ENCODE data around the gene LUC7L. TPM values are rescaled to one million over a fixed set of nuclear protein-coding genes. Genes with fewer than 3 reads are reported as not detected.

LUC7L gene
- polyA plus RNA-seq, 1 of the 3 experiments (the other 2 are of a cell fraction) = 97.7 TPM

DNA sequence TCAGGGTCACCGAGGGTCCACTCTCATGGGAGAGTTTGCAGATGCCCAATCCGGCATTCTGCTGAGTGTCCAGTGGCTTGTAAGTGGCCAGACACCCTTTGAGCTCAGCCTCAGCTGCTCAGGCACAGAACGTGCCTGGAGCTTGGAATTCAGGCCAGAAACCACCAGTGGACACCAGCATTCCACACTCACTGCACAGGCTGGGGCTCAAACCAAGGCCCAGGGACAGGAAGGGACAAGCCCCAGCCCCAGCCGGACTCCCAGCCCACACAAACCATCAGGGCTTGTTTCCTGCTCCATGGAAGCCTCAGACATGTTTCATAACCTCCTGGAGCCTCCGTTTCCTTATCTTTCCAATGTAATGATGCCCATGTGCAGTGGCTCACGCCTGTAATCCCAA, 85.8 kb downstream of the LUC7L start:
- POLR2A ChIA-PET = no interaction called here
- Histone ChIP-seq H3K4me1 (ENCODE audit: control insufficient read depth in 1 of 2, insufficient read depth in 2 of 2, low read depth in 1 of 2, low read length in 1 of 2) (no peaks in the 10 kb centered on the region), H2AFZ (ENCODE audit: low read depth) (no peak overlapping the region), H3K9me3 (no peaks in the 10 kb centered on the region), H3K9ac (no peak overlapping the region), H3F3A (replicated peaks; ENCODE audit: insufficient read depth) (no peaks in the 10 kb centered on the region), H3K9me2 (no peaks in the 10 kb centered on the region), H3K27ac (ENCODE audit: low read depth in 2 of 2, low read length in 1 of 2) (no peak overlapping the region), H3K27me3 (ENCODE audit: insufficient read depth) (no peaks in the 10 kb centered on the region), H3K36me3 (replicated peaks in 1 of 2; ENCODE audit: control insufficient read depth in 1 of 2, insufficient read depth in 2 of 2, low read length in 1 of 2) (no peaks in the 10 kb centered on the region), H4K20me1 (ENCODE audit: insufficient read depth) (no peaks in the 10 kb centered on the region), H3K4me2 (no peak overlapping the region), H3K79me2 (ENCODE audit: insufficient read depth) (no peaks in the 10 kb centered on the region), H3K4me3 (ENCODE audit: low read depth in 2 of 2, low read length in 1 of 2) (no peak overlapping the region)
- 62% methylated on average over 2 of the region's 6 CpGs for WGBS (ENCODE audit: low lambda C conversion rate)
- CTCF ChIA-PET = interaction anchor here (0.8 to 1.9 kb wide), 4 partner anchors 26 to 78 kb away, joined by 3 to 4 read pairs (median 4); partner anchors contain the start of gene HBQ1
- no peak for DNase-seq
- no peak for TF ChIP-seq EP300 (IDR thresholded peaks at IDR 0.05; ENCODE audit: borderline replicate concordance in 1 of 2, low read depth in 1 of 2, low read length in 1 of 2)
- no peak for TF ChIP-seq GATA2 (CRISPR knock-in tag; IDR thresholded peaks at IDR 0.05)
- TF ChIP-seq, protein P1, sequence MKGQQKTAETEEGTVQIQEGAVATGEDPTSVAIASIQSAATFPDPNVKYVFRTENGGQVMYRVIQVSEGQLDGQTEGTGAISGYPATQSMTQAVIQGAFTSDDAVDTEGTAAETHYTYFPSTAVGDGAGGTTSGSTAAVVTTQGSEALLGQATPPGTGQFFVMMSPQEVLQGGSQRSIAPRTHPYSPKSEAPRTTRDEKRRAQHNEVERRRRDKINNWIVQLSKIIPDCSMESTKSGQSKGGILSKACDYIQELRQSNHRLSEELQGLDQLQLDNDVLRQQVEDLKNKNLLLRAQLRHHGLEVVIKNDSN (IDR thresholded peaks at IDR 0.05; ENCODE audit: borderline replicate concordance, low read depth) = no peak
- no peak for TF ChIP-seq RXRA (IDR thresholded peaks at IDR 0.05; ENCODE audit: borderline replicate concordance, low read depth)
- no peak for TF ChIP-seq JUND (IDR thresholded peaks at IDR 0.05)
- TF ChIP-seq, protein P2, sequence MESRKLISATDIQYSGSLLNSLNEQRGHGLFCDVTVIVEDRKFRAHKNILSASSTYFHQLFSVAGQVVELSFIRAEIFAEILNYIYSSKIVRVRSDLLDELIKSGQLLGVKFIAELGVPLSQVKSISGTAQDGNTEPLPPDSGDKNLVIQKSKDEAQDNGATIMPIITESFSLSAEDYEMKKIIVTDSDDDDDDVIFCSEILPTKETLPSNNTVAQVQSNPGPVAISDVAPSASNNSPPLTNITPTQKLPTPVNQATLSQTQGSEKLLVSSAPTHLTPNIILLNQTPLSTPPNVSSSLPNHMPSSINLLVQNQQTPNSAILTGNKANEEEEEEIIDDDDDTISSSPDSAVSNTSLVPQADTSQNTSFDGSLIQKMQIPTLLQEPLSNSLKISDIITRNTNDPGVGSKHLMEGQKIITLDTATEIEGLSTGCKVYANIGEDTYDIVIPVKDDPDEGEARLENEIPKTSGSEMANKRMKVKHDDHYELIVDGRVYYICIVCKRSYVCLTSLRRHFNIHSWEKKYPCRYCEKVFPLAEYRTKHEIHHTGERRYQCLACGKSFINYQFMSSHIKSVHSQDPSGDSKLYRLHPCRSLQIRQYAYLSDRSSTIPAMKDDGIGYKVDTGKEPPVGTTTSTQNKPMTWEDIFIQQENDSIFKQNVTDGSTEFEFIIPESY (IDR thresholded peaks at IDR 0.05; ENCODE audit: borderline replicate concordance, low read depth) = no peak
- TF ChIP-seq FOSL2 (IDR thresholded peaks at IDR 0.05; ENCODE audit: borderline replicate concordance, low read depth) = no peak
- TF ChIP-seq, protein P3, sequence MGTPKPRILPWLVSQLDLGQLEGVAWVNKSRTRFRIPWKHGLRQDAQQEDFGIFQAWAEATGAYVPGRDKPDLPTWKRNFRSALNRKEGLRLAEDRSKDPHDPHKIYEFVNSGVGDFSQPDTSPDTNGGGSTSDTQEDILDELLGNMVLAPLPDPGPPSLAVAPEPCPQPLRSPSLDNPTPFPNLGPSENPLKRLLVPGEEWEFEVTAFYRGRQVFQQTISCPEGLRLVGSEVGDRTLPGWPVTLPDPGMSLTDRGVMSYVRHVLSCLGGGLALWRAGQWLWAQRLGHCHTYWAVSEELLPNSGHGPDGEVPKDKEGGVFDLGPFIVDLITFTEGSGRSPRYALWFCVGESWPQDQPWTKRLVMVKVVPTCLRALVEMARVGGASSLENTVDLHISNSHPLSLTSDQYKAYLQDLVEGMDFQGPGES (IDR thresholded peaks at IDR 0.05; ENCODE audit: low read depth, low read length) = no peak
- TF ChIP-seq, protein P4, sequence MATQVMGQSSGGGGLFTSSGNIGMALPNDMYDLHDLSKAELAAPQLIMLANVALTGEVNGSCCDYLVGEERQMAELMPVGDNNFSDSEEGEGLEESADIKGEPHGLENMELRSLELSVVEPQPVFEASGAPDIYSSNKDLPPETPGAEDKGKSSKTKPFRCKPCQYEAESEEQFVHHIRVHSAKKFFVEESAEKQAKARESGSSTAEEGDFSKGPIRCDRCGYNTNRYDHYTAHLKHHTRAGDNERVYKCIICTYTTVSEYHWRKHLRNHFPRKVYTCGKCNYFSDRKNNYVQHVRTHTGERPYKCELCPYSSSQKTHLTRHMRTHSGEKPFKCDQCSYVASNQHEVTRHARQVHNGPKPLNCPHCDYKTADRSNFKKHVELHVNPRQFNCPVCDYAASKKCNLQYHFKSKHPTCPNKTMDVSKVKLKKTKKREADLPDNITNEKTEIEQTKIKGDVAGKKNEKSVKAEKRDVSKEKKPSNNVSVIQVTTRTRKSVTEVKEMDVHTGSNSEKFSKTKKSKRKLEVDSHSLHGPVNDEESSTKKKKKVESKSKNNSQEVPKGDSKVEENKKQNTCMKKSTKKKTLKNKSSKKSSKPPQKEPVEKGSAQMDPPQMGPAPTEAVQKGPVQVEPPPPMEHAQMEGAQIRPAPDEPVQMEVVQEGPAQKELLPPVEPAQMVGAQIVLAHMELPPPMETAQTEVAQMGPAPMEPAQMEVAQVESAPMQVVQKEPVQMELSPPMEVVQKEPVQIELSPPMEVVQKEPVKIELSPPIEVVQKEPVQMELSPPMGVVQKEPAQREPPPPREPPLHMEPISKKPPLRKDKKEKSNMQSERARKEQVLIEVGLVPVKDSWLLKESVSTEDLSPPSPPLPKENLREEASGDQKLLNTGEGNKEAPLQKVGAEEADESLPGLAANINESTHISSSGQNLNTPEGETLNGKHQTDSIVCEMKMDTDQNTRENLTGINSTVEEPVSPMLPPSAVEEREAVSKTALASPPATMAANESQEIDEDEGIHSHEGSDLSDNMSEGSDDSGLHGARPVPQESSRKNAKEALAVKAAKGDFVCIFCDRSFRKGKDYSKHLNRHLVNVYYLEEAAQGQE (IDR thresholded peaks at IDR 0.05; ENCODE audit: low read depth, low read length) = no peak
- no peak for TF ChIP-seq SMC3 (IDR thresholded peaks at IDR 0.05; ENCODE audit: low read depth, low read length)
- TF ChIP-seq MXI1 (IDR thresholded peaks at IDR 0.05; ENCODE audit: low read depth, low read length) = no peak
- no peak for TF ChIP-seq RFX5 (IDR thresholded peaks at IDR 0.05; ENCODE audit: low read length)
- no peak for TF ChIP-seq RCOR1 (IDR thresholded peaks at IDR 0.05; ENCODE audit: low read length)
- TF ChIP-seq FOXJ3 (CRISPR knock-in tag; IDR thresholded peaks at IDR 0.05) = no peak
- TF ChIP-seq, protein P5, sequence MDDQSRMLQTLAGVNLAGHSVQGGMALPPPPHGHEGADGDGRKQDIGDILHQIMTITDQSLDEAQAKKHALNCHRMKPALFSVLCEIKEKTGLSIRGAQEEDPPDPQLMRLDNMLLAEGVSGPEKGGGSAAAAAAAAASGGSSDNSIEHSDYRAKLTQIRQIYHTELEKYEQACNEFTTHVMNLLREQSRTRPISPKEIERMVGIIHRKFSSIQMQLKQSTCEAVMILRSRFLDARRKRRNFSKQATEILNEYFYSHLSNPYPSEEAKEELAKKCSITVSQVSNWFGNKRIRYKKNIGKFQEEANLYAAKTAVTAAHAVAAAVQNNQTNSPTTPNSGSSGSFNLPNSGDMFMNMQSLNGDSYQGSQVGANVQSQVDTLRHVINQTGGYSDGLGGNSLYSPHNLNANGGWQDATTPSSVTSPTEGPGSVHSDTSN (IDR thresholded peaks at IDR 0.05) = no peak
- no peak for TF ChIP-seq MEF2A (IDR thresholded peaks at IDR 0.05; ENCODE audit: borderline replicate concordance, low read depth)
